ENCODE measurements around the gene SPTLC3. TPM values are rescaled to one million over a fixed set of nuclear protein-coding genes. Genes with fewer than 3 reads are reported as not detected.
A peak's percentile ranks its signal among the peaks of the same experiment; 100 is the strongest.

SPTLC3 gene
- total and polyA plus RNA-seq, 2 of the 13 experiments (the other 11 are each of a cell fraction or from before 2014, with no cell fraction given), result 20.5 to 95.6 TPM

DNA sequence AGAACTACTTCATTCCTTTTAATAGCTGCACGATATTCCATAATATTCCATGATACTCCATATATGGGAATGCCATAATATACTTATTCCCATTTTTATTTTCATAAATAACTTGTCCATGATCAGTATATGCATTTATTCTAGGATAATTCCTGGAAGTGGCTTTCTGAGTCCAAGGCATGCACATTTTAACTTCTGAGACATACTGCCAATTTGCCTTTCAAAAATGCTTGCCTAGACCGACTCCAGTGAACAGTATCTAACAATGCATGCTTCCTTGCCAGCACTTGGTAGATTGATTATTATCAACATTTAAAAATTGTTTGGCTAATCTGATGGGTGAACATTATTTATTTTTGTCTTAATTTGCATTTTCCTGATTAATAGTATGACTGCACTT lies 54.0 kb downstream of the SPTLC3 start:
- Histone ChIP-seq H3K79me2 (ENCODE audit: insufficient read depth, low read length) (no peaks in the 10 kb centered on the region), H2AFZ (ENCODE audit: low read length) (no peak overlapping the region), H3K27ac (ENCODE audit: extremely low read length, insufficient read depth, low read length) (no peak overlapping the region), H3K4me3 (replicated peaks in 1 of 3; ENCODE audit: insufficient read depth in 1 of 3, low read depth in 2 of 3, low read length in 3 of 3) (no peak overlapping the region), H3K9ac (ENCODE audit: insufficient read depth, low read depth, low read length) (no peak overlapping the region), H3K36me3 (replicated peaks in 1 of 2; ENCODE audit: control insufficient read depth in 1 of 2, insufficient read depth in 2 of 2, low read length in 2 of 2) (peaks cover 0 to 6% of the 10 kb centered on the region in 2 experiments; a peak in 4 of 5 replicates), H3K27me3 (ENCODE audit: control insufficient read depth in 1 of 2, insufficient read depth in 2 of 2, low read length in 2 of 2) (no peaks in the 10 kb centered on the region), H3K4me1 (ENCODE audit: insufficient read depth, low read length) (peaks cover 42% of the 10 kb centered on the region), H3K4me2 (ENCODE audit: low read depth, low read length) (no peak overlapping the region), H4K20me1 (ENCODE audit: insufficient read depth, low read length) (no peaks in the 10 kb centered on the region), H3K9me3 (ENCODE audit: low read length) (peaks cover 6% of the 10 kb centered on the region)
- DNase-seq (ENCODE audit: low spot score) (no peak), ATAC-seq (no peak), FAIRE-seq (no peak)
- no peak for TF ChIP-seq HNRNPLL (IDR thresholded peaks at IDR 0.05; ENCODE audit: low read depth, low read length, poor library complexity, severe bottlenecking)
- TF ChIP-seq GZF1 (CRISPR knock-in tag; IDR thresholded peaks at IDR 0.05), result no peak
- ChIA-PET POLR2A (no interaction called here), CTCF (ENCODE audit: low intra/inter-chr PET ratio, low total read pairs) (no interaction called here)
- intact Hi-C loops (cut with micrococcal nuclease; ENCODE audit: unreplicated experiment) (no loop called here), in situ Hi-C loops (cut with HindIII; ENCODE audit: extremely low pct_ligation_motif_present, low pct_unique_long_range_greater_than_20kb) (no loop called here)
- no TSS peak for BruUV-seq (replicated peaks)
- 99% methylated on average over 2 of the region's 2 CpGs for WGBS (ENCODE audit: low lambda C conversion rate)

DNA sequence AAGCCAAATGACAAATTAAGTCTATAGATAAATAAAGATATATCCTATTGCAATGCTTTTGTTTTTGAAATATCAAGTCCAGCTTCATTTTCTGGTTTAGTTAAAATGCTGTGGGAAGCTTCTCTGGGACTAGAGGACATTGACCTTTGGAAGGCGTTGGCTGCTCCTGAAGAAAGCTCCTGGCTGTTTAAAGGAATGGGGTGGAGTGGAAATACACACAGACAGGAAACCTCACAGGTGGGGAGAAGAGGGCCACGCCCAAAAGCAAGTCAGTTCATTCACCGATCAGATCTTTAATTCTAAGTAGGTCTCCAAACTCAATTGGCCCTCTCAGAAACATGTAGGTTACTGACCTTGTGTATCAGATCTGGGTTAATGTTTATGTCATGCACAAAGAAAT lies 59.6 kb downstream of the SPTLC3 start:
- TSS peak; percentile 2 for BruUV-seq (replicated peaks)
- H3K79me2 ChIP-seq (ENCODE audit: insufficient read depth, low read length), result no peaks in the 10 kb centered on the region
- CTCF ChIA-PET (ENCODE audit: low intra/inter-chr PET ratio, low total read pairs), result no interaction called here
- in situ Hi-C loops (cut with HindIII; ENCODE audit: extremely low pct_ligation_motif_present, low pct_unique_long_range_greater_than_20kb) (no loop called here), intact Hi-C loops (cut with micrococcal nuclease; ENCODE audit: unreplicated experiment) (no loop called here)
- no peak overlapping the region for H3K4me2 ChIP-seq (ENCODE audit: low read depth, low read length)
- no peak overlapping the region for H3K4me3 ChIP-seq (replicated peaks in 1 of 3; ENCODE audit: insufficient read depth in 1 of 3, low read depth in 2 of 3, low read length in 3 of 3)
- H3K36me3 ChIP-seq (replicated peaks in 1 of 2; ENCODE audit: control insufficient read depth in 1 of 2, insufficient read depth in 2 of 2, low read length in 2 of 2), result peaks cover 6 to 17% of the 10 kb centered on the region in 2 experiments
- H3K9me3 ChIP-seq (ENCODE audit: low read length), result peaks cover 6% of the 10 kb centered on the region
- POLR2A ChIA-PET, result no interaction called here
- H3K9ac ChIP-seq (ENCODE audit: insufficient read depth, low read depth, low read length), result no peak overlapping the region
- 93% methylated on average over 3 of the region's 3 CpGs for WGBS (ENCODE audit: low lambda C conversion rate)
- H4K20me1 ChIP-seq (ENCODE audit: insufficient read depth, low read length), result no peaks in the 10 kb centered on the region
- H2AFZ ChIP-seq (ENCODE audit: low read length), result no peak overlapping the region
- DNase-seq (ENCODE audit: low spot score) (no peak), ATAC-seq (no peak), FAIRE-seq (no peak)
- H3K27me3 ChIP-seq (ENCODE audit: control insufficient read depth in 1 of 2, insufficient read depth in 2 of 2, low read length in 2 of 2), result no peaks in the 10 kb centered on the region
- H3K27ac ChIP-seq (ENCODE audit: extremely low read length, insufficient read depth, low read length), result no peak overlapping the region
- peaks cover 6% of the 10 kb centered on the region; the same call in 1 of the 2 replicates for H3K4me1 ChIP-seq (ENCODE audit: insufficient read depth, low read length)
- TF ChIP-seq ZNF530 (CRISPR knock-in tag; IDR thresholded peaks at IDR 0.05; ENCODE audit: low read depth), result no peak
- TF ChIP-seq, protein P1, sequence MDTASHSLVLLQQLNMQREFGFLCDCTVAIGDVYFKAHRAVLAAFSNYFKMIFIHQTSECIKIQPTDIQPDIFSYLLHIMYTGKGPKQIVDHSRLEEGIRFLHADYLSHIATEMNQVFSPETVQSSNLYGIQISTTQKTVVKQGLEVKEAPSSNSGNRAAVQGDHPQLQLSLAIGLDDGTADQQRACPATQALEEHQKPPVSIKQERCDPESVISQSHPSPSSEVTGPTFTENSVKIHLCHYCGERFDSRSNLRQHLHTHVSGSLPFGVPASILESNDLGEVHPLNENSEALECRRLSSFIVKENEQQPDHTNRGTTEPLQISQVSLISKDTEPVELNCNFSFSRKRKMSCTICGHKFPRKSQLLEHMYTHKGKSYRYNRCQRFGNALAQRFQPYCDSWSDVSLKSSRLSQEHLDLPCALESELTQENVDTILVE (CRISPR knock-in tag; IDR thresholded peaks at IDR 0.05), result no peak
- no peak for TF ChIP-seq ZNF549 (CRISPR knock-in tag; IDR thresholded peaks at IDR 0.05)
- TF ChIP-seq, protein P2, sequence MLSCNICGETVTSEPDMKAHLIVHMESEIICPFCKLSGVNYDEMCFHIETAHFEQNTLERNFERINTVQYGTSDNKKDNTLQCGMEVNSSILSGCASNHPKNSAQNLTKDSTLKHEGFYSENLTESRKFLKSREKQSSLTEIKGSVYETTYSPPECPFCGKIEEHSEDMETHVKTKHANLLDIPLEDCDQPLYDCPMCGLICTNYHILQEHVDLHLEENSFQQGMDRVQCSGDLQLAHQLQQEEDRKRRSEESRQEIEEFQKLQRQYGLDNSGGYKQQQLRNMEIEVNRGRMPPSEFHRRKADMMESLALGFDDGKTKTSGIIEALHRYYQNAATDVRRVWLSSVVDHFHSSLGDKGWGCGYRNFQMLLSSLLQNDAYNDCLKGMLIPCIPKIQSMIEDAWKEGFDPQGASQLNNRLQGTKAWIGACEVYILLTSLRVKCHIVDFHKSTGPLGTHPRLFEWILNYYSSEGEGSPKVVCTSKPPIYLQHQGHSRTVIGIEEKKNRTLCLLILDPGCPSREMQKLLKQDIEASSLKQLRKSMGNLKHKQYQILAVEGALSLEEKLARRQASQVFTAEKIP (CRISPR knock-in tag; IDR thresholded peaks at IDR 0.05; ENCODE audit: borderline replicate concordance), result no peak
- TF ChIP-seq RAD21 (CRISPR knock-in tag; IDR thresholded peaks at IDR 0.05), result no peak
- TF ChIP-seq ZNF138 (CRISPR knock-in tag; IDR thresholded peaks at IDR 0.05; ENCODE audit: low read depth), result no peak
- TF ChIP-seq, protein P3, sequence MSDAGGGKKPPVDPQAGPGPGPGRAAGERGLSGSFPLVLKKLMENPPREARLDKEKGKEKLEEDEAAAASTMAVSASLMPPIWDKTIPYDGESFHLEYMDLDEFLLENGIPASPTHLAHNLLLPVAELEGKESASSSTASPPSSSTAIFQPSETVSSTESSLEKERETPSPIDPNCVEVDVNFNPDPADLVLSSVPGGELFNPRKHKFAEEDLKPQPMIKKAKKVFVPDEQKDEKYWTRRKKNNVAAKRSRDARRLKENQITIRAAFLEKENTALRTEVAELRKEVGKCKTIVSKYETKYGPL (CRISPR knock-in tag; IDR thresholded peaks at IDR 0.05), result no peak
- TF ChIP-seq TRIM24 (CRISPR knock-in tag; IDR thresholded peaks at IDR 0.05), result no peak
- TF ChIP-seq SMAD1 (CRISPR knock-in tag; IDR thresholded peaks at IDR 0.05; ENCODE audit: borderline replicate concordance, low read depth), result no peak
- TF ChIP-seq HES4 (CRISPR knock-in tag; IDR thresholded peaks at IDR 0.05; ENCODE audit: borderline replicate concordance), result no peak
- TF ChIP-seq ZNF672 (CRISPR knock-in tag; IDR thresholded peaks at IDR 0.05), result no peak
- no peak for TF ChIP-seq MTA3 (CRISPR knock-in tag; IDR thresholded peaks at IDR 0.05)
- TF ChIP-seq ZNF674 (CRISPR knock-in tag; IDR thresholded peaks at IDR 0.05; ENCODE audit: low read depth), result no peak
